Osteocyte (in vitro differentiated cells): Measurements from ENCODE around the gene RFX3. TPM values are rescaled to one million over a fixed set of nuclear protein-coding genes. Genes with fewer than 3 reads are reported as not detected.
A peak's percentile ranks its signal among the peaks of the same experiment; 100 is the strongest.

Experiments
- DNase-seq: peaks from one replicate; pipeline ENCODE4 v3.0.0; 2021; ENCODE audit warnings: mixed read lengths; ENCODE audit not compliant: unreplicated experiment; ENCODE audit errors: extremely low spot score
- H3K27ac Mint-ChIP-seq: one replicate; pipeline ENCODE4 v1.8.0; 2021; ENCODE audit warnings: mild to moderate bottlenecking, mixed read lengths; ENCODE audit not compliant: unreplicated experiment
- H3K27me3 Mint-ChIP-seq: one replicate; pipeline ENCODE4 v1.8.0; 2021; ENCODE audit warnings: mixed read lengths; ENCODE audit not compliant: unreplicated experiment
- H3K36me3 Mint-ChIP-seq: one replicate; pipeline ENCODE4 v1.8.0; 2021; ENCODE audit warnings: mixed read lengths; ENCODE audit not compliant: unreplicated experiment
- H3K4me1 Mint-ChIP-seq: one replicate; pipeline ENCODE4 v1.8.0; 2021; ENCODE audit warnings: mixed read lengths; ENCODE audit not compliant: unreplicated experiment
- H3K4me3 Mint-ChIP-seq: one replicate; pipeline ENCODE4 v1.8.0; 2021; ENCODE audit warnings: mild to moderate bottlenecking, moderate library complexity, mixed read lengths; ENCODE audit not compliant: unreplicated experiment
- H3K9me3 Mint-ChIP-seq: one replicate; pipeline ENCODE4 v1.8.0; 2021; ENCODE audit warnings: mixed read lengths; ENCODE audit not compliant: unreplicated experiment
- CTCF ChIP-seq: fragments of 200-600 bp; sonication (generic); IDR thresholded peaks from 2 replicates; pipeline ENCODE4 v1.5.0; 2021; ENCODE audit warnings: antibody characterized with exemption, mild to moderate bottlenecking, moderate library complexity
- total RNA-seq: library from RNA; stranded (reverse); gene quantifications from 2 replicates; pipeline ENCODE4 v1.2.1, GENCODE V29; 2021

Gene RFX3
- total RNA-seq, 1 donor from 2014 or later = 10.0 TPM

- no peak overlapping the region for H3K27ac Mint-ChIP-seq
- no peaks in the 10 kb centered on the region for H3K9me3 Mint-ChIP-seq
- H3K4me3 Mint-ChIP-seq = peak overlapping the region; percentile 47
- no peak for DNase-seq
- H3K27me3 Mint-ChIP-seq = no peaks in the 10 kb centered on the region
- peaks cover 34% of the 10 kb centered on the region for H3K4me1 Mint-ChIP-seq
- H3K36me3 Mint-ChIP-seq = peaks cover 11% of the 10 kb centered on the region
- TF ChIP-seq CTCF = no peak
Measured at GRCh38 chr9:3528451-3528850, 2.6 kb upstream of the RFX3 start.

DNA sequence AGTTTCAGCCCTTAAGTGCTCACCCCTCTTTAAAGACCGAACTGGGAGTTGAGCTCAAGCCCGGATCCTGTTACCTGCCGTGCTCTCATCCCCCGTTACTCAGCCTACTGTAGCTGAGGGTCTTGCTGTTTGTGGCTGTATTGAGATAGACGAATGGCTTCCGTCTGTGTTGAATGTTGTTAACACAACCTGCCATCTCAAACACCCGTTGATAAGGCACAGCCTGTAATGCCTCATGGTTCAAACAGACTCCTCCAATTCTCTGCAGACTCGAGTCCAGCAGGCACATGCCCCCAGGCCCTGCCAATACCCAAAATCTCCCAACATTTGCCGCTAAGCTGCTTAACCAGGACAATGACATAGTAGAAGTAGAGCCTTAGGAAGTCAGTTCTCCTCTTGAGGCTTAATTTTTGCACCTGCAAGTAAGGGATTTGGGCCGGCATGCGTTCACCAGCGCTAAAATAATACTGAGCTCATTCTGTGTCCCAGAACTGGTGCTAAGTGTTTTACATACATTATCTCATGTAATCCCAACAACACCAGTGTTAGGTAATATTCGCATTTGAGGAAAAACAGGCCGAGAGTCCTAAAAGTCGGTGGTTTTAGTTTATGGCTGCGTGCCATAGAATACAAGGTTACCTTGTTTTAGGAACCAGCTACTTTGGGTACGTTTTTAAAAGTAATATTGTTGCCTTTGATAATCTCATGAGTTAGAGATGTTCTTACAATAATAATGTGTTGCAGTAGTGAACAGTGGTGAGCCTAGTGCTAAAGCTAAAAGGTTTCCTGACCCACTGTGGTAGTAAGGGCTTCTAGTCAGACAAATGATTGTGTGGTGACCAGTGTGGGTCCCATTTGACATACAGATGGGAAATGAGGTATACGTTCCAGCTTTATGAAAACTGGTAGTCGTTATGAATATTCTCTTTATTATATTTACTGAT, 1.5 kb upstream of the RFX3 start:
- peaks cover 37% of the 10 kb centered on the region for H3K4me1 Mint-ChIP-seq
- DNase-seq = no peak
- peak overlapping the region; percentile 100 for H3K27ac Mint-ChIP-seq
- H3K27me3 Mint-ChIP-seq = no peaks in the 10 kb centered on the region
- no peak for TF ChIP-seq CTCF
- H3K9me3 Mint-ChIP-seq = no peaks in the 10 kb centered on the region
- H3K36me3 Mint-ChIP-seq = peaks cover 9% of the 10 kb centered on the region
- peak overlapping the region; percentile 96 for H3K4me3 Mint-ChIP-seq

DNA sequence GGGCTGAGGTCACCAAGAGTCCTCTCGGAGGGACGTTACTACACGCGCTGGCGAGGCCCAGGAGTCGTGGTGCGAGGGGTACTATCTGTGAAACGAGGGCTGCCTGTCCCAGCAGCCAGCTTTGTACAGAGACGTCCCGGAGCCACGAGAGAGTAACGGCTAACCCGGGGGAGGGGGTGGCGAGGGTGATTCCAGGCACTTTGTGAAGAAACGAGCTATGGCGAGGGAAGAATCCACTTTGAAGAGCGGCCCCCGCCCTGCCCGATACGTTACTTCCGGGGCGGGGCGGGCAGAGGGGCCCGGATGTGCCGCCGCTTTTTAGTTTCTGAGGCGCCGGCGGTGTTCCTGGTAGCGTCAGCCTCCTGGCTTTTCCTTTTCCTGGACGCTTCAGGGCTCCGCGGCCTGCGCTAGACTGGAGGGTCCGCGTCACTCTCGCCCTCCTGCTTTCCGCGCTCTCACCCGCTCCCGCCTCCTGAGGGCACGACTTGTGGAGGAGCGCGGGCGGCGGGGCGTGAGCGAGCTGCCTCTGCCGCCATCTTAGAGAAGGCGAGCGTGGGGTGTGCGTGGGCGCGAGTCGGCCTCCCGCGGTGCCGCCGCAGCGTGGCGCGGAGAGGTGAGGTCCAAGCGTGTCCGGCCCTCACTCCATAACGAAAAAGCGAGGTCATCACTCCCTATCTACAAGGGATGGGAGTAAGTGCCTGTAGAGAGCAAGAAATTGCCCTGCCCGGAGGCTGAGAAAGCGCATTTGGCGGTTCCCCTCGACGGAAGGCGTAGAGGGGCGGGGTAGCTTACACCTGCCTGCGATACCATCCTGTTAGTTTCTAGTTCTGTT, 580 bp upstream of the RFX3 start:
- H3K36me3 Mint-ChIP-seq = peaks cover 9% of the 10 kb centered on the region
- H3K27ac Mint-ChIP-seq = peak overlapping the region; percentile 100
- no peaks in the 10 kb centered on the region for H3K27me3 Mint-ChIP-seq
- no peaks in the 10 kb centered on the region for H3K9me3 Mint-ChIP-seq
- H3K4me1 Mint-ChIP-seq = peaks cover 37% of the 10 kb centered on the region
- DNase-seq = peak; percentile 95
- peak overlapping the region; percentile 96 for H3K4me3 Mint-ChIP-seq
- no peak for TF ChIP-seq CTCF

DNA sequence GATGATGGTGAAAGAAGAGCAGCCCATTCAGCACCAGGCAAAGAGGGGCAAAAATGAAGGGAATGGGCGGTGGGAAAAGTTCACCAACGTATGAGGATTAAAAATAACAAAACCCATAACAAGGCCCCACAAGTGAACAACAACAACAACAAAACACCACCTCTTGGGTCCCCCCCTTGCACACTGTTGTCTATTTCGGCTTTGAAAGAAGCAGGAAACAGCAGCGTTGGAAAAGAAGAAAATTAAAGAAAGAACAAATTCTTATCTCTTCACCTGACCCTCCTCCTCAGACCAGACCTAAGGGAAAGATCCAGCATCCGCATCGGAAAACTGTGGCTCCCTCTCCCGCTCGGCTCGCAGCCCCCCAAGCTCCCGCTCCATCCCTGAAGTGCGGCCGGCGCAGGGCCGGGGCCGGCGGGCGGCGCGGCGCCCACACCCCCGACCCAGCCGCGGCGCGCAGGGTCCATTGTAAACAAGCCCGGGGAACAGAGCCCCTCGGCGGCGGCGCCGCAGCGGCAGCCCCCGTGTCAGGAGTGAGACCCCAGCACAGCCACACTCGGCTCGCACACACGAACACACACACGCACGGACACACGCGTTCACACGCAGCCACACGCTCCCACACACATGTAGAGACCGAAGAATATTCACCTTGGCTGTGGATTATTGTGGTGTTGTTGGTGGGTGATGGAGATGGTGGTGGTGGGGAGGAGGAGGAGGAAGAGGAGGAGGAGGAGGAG, 535 bp downstream of the RFX3 start:
- H3K4me3 Mint-ChIP-seq = peak overlapping the region; percentile 96
- TF ChIP-seq CTCF = no peak
- H3K27ac Mint-ChIP-seq = peak overlapping the region; percentile 100
- H3K9me3 Mint-ChIP-seq = no peaks in the 10 kb centered on the region
- peak; percentile 84 for DNase-seq
- H3K36me3 Mint-ChIP-seq = peaks cover 9% of the 10 kb centered on the region
- H3K27me3 Mint-ChIP-seq = no peaks in the 10 kb centered on the region
- peaks cover 37% of the 10 kb centered on the region for H3K4me1 Mint-ChIP-seq
